Astrocyte of the hippocampus (primary cell): ENCODE data around the gene PAMR1.
"Not testable (repeated sequence)": the region's sequence is repeated elsewhere in the genome, so short reads cannot be mapped to it uniquely, and the experiment has no call there.

Experiments used
- DNase-seq: peaks from one replicate; pipeline ENCODE4 v3.0.0; 2011; ENCODE audit warnings: low read depth, low spot score

PAMR1 gene

DNA sequence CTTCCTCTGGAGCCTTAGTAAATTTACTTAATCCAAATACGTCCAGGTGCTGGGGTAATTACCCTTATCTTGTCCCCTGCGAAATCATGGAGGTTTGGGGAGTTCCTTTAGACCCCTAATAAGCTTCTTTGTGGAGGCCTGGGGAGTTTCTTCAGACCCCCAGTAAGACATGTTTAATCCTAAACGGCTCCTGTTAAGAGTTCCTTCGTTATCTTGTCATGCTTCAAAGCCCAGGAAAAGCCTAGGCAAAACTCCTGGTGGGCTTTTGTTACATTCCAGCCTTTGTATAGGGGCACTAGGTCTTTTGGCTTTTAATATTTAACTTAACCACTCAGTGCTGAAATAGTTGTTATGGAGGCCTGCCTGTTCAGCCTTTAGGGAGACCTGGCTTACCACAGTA lies 18.1 kb upstream of the PAMR1 start:
- DNase-seq = no peak

- peak; percentile 93 for DNase-seq
Measured at GRCh38 chr11:35541621-35542375, 16.4 kb upstream of the PAMR1 start.

DNA sequence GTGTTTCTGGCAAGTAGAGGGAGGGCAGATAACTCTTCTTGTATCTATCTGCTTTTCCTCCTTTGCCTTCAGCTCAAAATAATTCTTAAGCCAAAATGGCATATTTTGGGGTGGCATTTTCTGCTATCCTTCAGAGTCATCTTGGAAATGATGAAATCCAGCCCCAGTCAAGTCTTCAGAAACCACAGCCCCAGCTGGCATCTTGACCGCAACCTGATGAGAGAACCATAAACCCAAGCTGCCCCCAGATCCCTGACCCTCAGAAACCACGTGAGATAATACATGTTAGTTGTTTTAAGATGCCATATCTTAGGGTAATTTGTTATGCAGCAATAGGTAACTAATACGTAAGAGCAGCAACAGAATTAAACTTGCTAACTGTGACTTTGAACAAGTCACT lies 15.1 kb upstream of the PAMR1 start:
- DNase-seq = no peak

GRCh38 chr11:35539781-35540281 lies 14.4 kb upstream of the PAMR1 start:
- peak; percentile 59 for DNase-seq

DNA sequence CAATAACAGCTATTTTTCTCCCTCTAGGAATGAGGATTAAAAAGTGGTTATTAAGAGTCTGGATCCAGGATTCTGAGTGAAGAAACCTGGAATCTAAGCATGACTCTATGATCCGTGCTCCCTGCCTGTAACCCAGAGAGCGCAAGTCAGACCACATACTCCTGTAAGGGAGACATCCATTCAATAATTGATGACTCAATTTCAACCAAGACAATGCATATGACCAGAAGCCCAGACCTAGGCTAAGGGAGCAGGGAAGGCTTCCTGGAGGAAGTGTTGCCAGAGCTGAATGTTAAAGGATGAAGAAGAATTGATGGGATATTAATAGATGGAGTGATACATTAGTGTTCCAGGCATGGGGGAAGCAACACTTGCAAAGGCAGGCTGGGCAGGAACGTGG lies 13.8 kb upstream of the PAMR1 start:
- DNase-seq = no peak

GRCh38 chr11:35536470-35536869 lies 11.1 kb upstream of the PAMR1 start:
- DNase-seq = no peak

DNA sequence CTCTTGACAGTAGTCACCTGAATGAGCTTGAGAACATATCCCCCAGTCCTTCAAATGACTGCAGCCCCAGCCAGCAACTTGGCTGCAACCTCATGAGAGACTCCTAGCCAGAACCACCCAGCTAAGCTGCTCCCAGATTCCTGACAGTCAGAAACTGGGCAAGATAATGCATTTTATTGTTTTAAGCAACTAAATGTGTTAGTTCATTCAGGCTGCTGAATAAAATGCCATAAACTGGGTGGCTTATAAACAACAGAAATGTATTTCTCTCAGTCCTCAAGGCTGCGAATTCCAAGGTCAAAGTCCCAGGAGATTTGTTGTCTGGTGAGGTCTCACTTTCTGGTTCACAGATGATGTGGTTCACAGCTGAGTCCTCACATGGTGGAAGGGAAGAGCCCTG lies 5.8 kb upstream of the PAMR1 start:
- peak; percentile 60 for DNase-seq

DNA sequence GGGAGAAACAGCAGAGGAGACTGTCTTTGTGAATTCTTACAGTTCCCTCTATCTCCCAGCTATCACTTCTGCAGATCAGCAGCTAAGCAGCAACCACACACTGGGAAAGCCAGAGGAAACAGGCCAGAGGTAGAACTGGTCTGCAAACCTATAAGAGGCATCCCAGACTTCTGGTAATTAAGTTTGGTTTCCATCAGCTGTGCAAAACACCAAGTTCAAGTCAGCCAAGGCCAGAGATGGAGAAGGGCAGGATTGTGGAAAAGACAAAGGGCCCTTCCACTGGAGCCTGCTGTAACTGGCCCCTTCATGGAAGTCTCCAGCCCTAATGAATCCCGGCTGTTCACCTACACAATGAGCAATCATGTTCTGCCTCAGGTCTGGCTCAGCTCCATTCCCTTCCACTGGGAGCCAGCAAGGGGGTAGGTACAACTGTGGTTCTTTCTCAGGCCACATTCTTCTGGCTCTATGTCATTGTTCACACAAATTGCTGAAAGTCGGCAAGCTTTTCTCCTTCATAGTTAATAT lies 4.6 kb upstream of the PAMR1 start:
- DNase-seq = peak; percentile 97

- no peak for DNase-seq
Measured at GRCh38 chr11:35526370-35526792, 965 bp upstream of the PAMR1 start.

- no peak for DNase-seq
Measured at GRCh38 chr11:35524780-35525179, 636 bp downstream of the PAMR1 start.

- DNase-seq = no peak
Measured at GRCh38 chr11:35523861-35524260, 1.6 kb downstream of the PAMR1 start.

GRCh38 chr11:35523331-35523768 lies 2.1 kb downstream of the PAMR1 start:
- no peak for DNase-seq

DNA sequence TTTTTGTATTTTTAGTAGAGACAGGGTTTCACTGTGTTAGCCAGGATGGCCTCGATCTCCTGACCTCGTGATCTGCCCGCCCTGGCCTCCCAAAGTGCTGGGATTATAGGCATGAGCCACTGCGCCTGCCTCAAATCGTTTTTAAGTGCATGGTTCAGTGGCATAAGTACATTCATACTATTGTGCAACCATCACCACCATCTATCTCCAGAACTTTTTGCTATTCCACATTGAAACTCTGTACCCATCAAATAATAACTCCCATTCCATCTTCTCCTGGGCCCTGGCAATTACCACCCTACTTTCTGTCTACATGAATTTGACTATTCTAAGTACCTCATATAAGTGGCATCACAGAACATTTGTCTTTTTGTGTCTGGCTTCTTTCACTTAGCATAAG lies 3.3 kb downstream of the PAMR1 start:
- not testable (repeated sequence) for DNase-seq

DNA sequence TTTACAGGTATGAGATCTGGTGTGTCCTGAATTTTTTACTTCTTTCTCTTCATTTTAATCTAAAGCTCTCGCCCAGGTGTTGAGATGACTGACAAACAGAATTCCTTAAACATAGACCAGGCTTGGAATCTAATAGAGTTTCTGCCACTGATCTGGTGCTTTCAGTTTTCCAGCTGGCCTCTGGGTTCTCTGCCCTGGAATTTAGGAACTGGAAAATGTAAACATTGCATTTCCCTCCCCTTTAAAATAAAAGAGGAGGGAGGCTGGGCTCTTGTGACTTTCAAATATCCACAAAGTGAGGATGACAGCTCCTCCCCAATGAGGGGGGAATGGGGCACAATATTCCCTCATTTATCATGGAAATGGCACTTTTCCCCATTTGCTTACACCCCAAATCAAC lies 5.0 kb downstream of the PAMR1 start:
- DNase-seq = no peak

DNA sequence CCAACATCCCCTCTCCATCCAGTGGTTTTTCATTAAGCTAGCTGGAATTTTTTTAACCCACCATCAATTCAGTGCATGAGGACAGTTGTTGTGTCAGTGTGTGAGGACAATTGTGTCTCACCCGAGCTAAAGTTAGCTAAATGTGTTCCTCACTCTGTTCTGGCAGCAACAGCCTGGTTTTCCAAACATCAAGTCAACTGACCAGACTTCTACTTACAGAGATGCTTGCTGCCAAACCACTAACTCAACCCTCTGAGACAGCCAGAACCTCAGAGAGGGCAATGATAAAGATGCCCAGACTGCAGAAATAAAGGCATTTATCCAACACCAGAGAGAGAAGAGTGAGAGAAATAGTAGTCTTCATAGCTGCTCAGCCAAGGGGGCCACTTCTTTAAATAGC lies 6.7 kb downstream of the PAMR1 start:
- DNase-seq = peak; percentile 65

- DNase-seq = no peak
Measured at GRCh38 chr11:35517481-35517880, 7.9 kb downstream of the PAMR1 start.

GRCh38 chr11:35516403-35516802 lies 9.0 kb downstream of the PAMR1 start:
- no peak for DNase-seq

- peak; percentile 59 for DNase-seq
Measured at GRCh38 chr11:35515224-35515623, 10.2 kb downstream of the PAMR1 start.

DNA sequence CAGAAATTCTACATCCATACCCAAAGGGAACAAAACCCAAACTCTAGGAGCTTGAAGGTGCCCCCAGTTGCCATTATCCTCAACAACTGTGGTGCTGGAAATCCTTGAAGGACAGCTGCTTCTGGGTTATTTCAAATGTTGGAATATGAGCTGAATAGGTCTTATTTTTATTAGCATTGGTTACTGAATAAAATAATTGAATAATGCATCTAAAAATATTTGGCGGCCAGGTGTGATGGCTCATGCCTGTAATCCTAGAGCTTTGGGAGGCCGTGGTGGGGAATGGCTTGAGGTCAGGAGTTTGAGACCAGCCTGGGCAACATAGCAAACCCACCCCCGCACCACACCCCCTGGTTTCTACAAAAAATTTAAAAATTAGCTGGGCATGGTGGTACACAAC lies 10.9 kb downstream of the PAMR1 start:
- no peak for DNase-seq

DNA sequence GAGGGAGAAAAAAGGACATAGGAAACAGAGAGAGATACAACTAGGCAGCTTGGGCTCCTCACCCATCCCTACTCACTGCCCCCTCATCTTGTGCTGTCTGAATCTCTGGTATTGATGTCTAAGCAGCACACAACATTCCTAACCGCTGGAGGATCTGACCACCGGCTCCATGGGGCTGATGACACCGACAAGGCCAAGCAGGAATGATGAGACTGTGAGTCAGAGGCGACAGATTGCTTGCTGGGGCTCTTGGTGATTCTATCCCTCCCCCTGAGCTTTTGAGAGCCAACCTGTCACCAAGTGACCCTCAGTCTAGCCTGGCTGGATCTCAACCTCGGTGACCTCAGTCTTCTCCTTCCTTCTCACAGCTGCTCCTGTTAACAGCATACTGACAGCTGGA lies 13.8 kb downstream of the PAMR1 start:
- peak; percentile 76 for DNase-seq

- DNase-seq = no peak
Measured at GRCh38 chr11:35507688-35508087, 17.7 kb downstream of the PAMR1 start.

GRCh38 chr11:35501776-35502175 lies 23.6 kb downstream of the PAMR1 start:
- DNase-seq = no peak

GRCh38 chr11:35500744-35501143 lies 24.7 kb downstream of the PAMR1 start:
- DNase-seq = no peak
